Measurements from ENCODE around the gene STAC.

The STAC gene

GRCh38 chr3:36538136-36538749, 157.9 kb downstream of the STAC start:
- no peaks in the 10 kb centered on the region for H3K9me3 Mint-ChIP-seq
- no peaks in the 10 kb centered on the region for H3K4me1 Mint-ChIP-seq (ENCODE audit: low read depth)
- H3K4me3 Mint-ChIP-seq, result no peak overlapping the region
- no peak for DNase-seq (ENCODE audit: low spot score)
- no peaks in the 10 kb centered on the region for H3K36me3 Mint-ChIP-seq (ENCODE audit: low read depth)
- H3K27me3 Mint-ChIP-seq (ENCODE audit: low read depth), result peaks cover 2% of the 10 kb centered on the region
- H3K27ac Mint-ChIP-seq, result no peak overlapping the region

- no peak for DNase-seq (ENCODE audit: low spot score)
- no peak overlapping the region for H3K27ac Mint-ChIP-seq
- peaks cover 5% of the 10 kb centered on the region for H3K27me3 Mint-ChIP-seq (ENCODE audit: low read depth)
- H3K36me3 Mint-ChIP-seq (ENCODE audit: low read depth), result no peaks in the 10 kb centered on the region
- H3K9me3 Mint-ChIP-seq, result no peaks in the 10 kb centered on the region
- no peak overlapping the region for H3K4me3 Mint-ChIP-seq
- no peaks in the 10 kb centered on the region for H3K4me1 Mint-ChIP-seq (ENCODE audit: low read depth)
Measured at GRCh38 chr3:36540888-36541518, 160.7 kb downstream of the STAC start.

- no peak for DNase-seq (ENCODE audit: low spot score)
- no peak overlapping the region for H3K4me3 Mint-ChIP-seq
- H3K27me3 Mint-ChIP-seq (ENCODE audit: low read depth), result peaks cover 5% of the 10 kb centered on the region
- no peaks in the 10 kb centered on the region for H3K36me3 Mint-ChIP-seq (ENCODE audit: low read depth)
- no peaks in the 10 kb centered on the region for H3K4me1 Mint-ChIP-seq (ENCODE audit: low read depth)
- no peaks in the 10 kb centered on the region for H3K9me3 Mint-ChIP-seq
- no peak overlapping the region for H3K27ac Mint-ChIP-seq
Measured at GRCh38 chr3:36542186-36542585, 161.9 kb downstream of the STAC start.

- Mint-ChIP-seq H3K4me1 (ENCODE audit: low read depth) (no peaks in the 10 kb centered on the region), H3K36me3 (ENCODE audit: low read depth) (no peaks in the 10 kb centered on the region), H3K9me3 (peaks cover under 1% of the 10 kb centered on the region), H3K27ac (no peak overlapping the region), H3K4me3 (no peak overlapping the region), H3K27me3 (ENCODE audit: low read depth) (peaks cover 5% of the 10 kb centered on the region)
- DNase-seq (ENCODE audit: low spot score), result no peak
Measured at GRCh38 chr3:36543276-36543997, 163.1 kb downstream of the STAC start.

GRCh38 chr3:36546226-36546625, 165.9 kb downstream of the STAC start:
- Mint-ChIP-seq H3K4me3 (no peak overlapping the region), H3K27me3 (ENCODE audit: low read depth) (peaks cover 5% of the 10 kb centered on the region), H3K36me3 (ENCODE audit: low read depth) (no peaks in the 10 kb centered on the region), H3K9me3 (peaks cover 4% of the 10 kb centered on the region), H3K27ac (no peak overlapping the region), H3K4me1 (ENCODE audit: low read depth) (no peaks in the 10 kb centered on the region)
- DNase-seq (ENCODE audit: low spot score), result no peak

GRCh38 chr3:36548712-36549111, 168.4 kb downstream of the STAC start:
- Mint-ChIP-seq H3K4me3 (no peak overlapping the region), H3K9me3 (peaks cover 4% of the 10 kb centered on the region), H3K4me1 (ENCODE audit: low read depth) (no peaks in the 10 kb centered on the region), H3K27me3 (ENCODE audit: low read depth) (peaks cover 2% of the 10 kb centered on the region), H3K27ac (no peak overlapping the region), H3K36me3 (ENCODE audit: low read depth) (no peaks in the 10 kb centered on the region)
- no peak for DNase-seq (ENCODE audit: low spot score)

- H3K27ac Mint-ChIP-seq, result no peak overlapping the region
- no peaks in the 10 kb centered on the region for H3K36me3 Mint-ChIP-seq (ENCODE audit: low read depth)
- no peak for DNase-seq (ENCODE audit: low spot score)
- H3K9me3 Mint-ChIP-seq, result no peaks in the 10 kb centered on the region
- H3K4me3 Mint-ChIP-seq, result no peak overlapping the region
- H3K4me1 Mint-ChIP-seq (ENCODE audit: low read depth), result no peaks in the 10 kb centered on the region
- H3K27me3 Mint-ChIP-seq (ENCODE audit: low read depth), result no peaks in the 10 kb centered on the region
Measured at GRCh38 chr3:36557021-36557707, 176.9 kb downstream of the STAC start.

GRCh38 chr3:36557708-36558421, 177.6 kb downstream of the STAC start:
- Mint-ChIP-seq H3K27ac (no peak overlapping the region), H3K4me3 (no peak overlapping the region), H3K27me3 (ENCODE audit: low read depth) (no peaks in the 10 kb centered on the region)

GRCh38 chr3:36558961-36559360, 178.7 kb downstream of the STAC start:
- Mint-ChIP-seq H3K27ac (no peak overlapping the region), H3K9me3 (no peaks in the 10 kb centered on the region), H3K27me3 (ENCODE audit: low read depth) (no peaks in the 10 kb centered on the region), H3K36me3 (ENCODE audit: low read depth) (no peaks in the 10 kb centered on the region), H3K4me3 (no peak overlapping the region), H3K4me1 (ENCODE audit: low read depth) (no peaks in the 10 kb centered on the region)
- DNase-seq (ENCODE audit: low spot score), result no peak

More at GRCh38 chr3:36557708-36558421, 177.6 kb downstream of the STAC start:
- DNase-seq (ENCODE audit: low spot score), result no peak
- Mint-ChIP-seq H3K4me1 (ENCODE audit: low read depth) (no peaks in the 10 kb centered on the region), H3K36me3 (ENCODE audit: low read depth) (no peaks in the 10 kb centered on the region), H3K9me3 (no peaks in the 10 kb centered on the region)

- Mint-ChIP-seq H3K36me3 (ENCODE audit: low read depth) (no peaks in the 10 kb centered on the region), H3K4me3 (no peak overlapping the region), H3K27me3 (ENCODE audit: low read depth) (no peaks in the 10 kb centered on the region), H3K4me1 (ENCODE audit: low read depth) (no peaks in the 10 kb centered on the region), H3K9me3 (no peaks in the 10 kb centered on the region), H3K27ac (no peak overlapping the region)
- DNase-seq (ENCODE audit: low spot score), result no peak
Measured at GRCh38 chr3:36560685-36561084, 180.4 kb downstream of the STAC start.

GRCh38 chr3:36561601-36562000, 181.3 kb downstream of the STAC start:
- H3K9me3 Mint-ChIP-seq, result no peaks in the 10 kb centered on the region
- no peak overlapping the region for H3K27ac Mint-ChIP-seq
- no peak for DNase-seq (ENCODE audit: low spot score)
- H3K36me3 Mint-ChIP-seq (ENCODE audit: low read depth), result no peaks in the 10 kb centered on the region
- no peaks in the 10 kb centered on the region for H3K27me3 Mint-ChIP-seq (ENCODE audit: low read depth)
- no peaks in the 10 kb centered on the region for H3K4me1 Mint-ChIP-seq (ENCODE audit: low read depth)
- no peak overlapping the region for H3K4me3 Mint-ChIP-seq

GRCh38 chr3:36562945-36563344, 182.6 kb downstream of the STAC start:
- H3K27me3 Mint-ChIP-seq (ENCODE audit: low read depth), result no peaks in the 10 kb centered on the region
- no peak overlapping the region for H3K4me3 Mint-ChIP-seq
- no peak for DNase-seq (ENCODE audit: low spot score)
- H3K9me3 Mint-ChIP-seq, result peaks cover 2% of the 10 kb centered on the region
- no peak overlapping the region for H3K27ac Mint-ChIP-seq
- H3K36me3 Mint-ChIP-seq (ENCODE audit: low read depth), result no peaks in the 10 kb centered on the region
- H3K4me1 Mint-ChIP-seq (ENCODE audit: low read depth), result no peaks in the 10 kb centered on the region

GRCh38 chr3:36575241-36575640, 194.9 kb downstream of the STAC start:
- Mint-ChIP-seq H3K9me3 (peaks cover 17% of the 10 kb centered on the region), H3K27me3 (ENCODE audit: low read depth) (no peaks in the 10 kb centered on the region), H3K4me3 (no peak overlapping the region), H3K4me1 (ENCODE audit: low read depth) (no peaks in the 10 kb centered on the region), H3K27ac (no peak overlapping the region), H3K36me3 (ENCODE audit: low read depth) (no peaks in the 10 kb centered on the region)
- no peak for DNase-seq (ENCODE audit: low spot score)
